Breast epithelium (tissue), 4 donors: ENCODE measurements around the gene TNS3. TPM values are rescaled to one million over a fixed set of nuclear protein-coding genes. Genes with fewer than 3 reads are reported as not detected.

Source experiments
- DNase-seq, 2 donors: peaks; one replicate each; pipeline ENCODE4 v3.0.0-alpha.2; 2019; ENCODE audit warnings: low spot score in 2 of 2
- H3K27ac ChIP-seq, 2 donors: fragments of 200-600 bp; sonication (generic) in 1 of 2; one replicate each; pipeline ENCODE4 v1.5.1; 2016 to 2019; ENCODE audit warnings: mild to moderate bottlenecking in 1 of 2
- H3K27me3 ChIP-seq, 2 donors: fragments of 200-600 bp; sonication (generic) in 1 of 2; one replicate each; pipeline versions ENCODE4 v1.5.1 to v1.6.0; 2017 to 2019; ENCODE audit warnings: control low read depth in 1 of 2, mild to moderate bottlenecking in 1 of 2
- H3K36me3 ChIP-seq: fragments of 200-600 bp; one replicate; pipeline ENCODE4 v1.5.1; 2019
- H3K4me1 ChIP-seq, 2 donors: fragments of 200-600 bp; sonication (generic); one replicate each; pipeline ENCODE4 v1.5.1; 2016 to 2019; ENCODE audit warnings: control low read depth in 1 of 2
- H3K4me3 ChIP-seq, 3 donors: fragments of 200-600 bp; sonication (generic); 1 replicate in 2 of 3; 2 replicates in 1 of 3; pipeline ENCODE4 v1.5.1; 2016 to 2019; ENCODE audit warnings: mild to moderate bottlenecking in 3 of 3, moderate library complexity in 2 of 3
- H3K9me3 ChIP-seq, 2 donors: fragments of 200-600 bp; sonication (generic) in 1 of 2; one replicate each; pipeline ENCODE4 v1.5.1; 2016 to 2019; ENCODE audit warnings: control low read depth in 1 of 2
- POLR2A ChIP-seq: fragments of 450-650 bp; IDR thresholded peaks from one replicate; pipeline ENCODE4 v1.6.1; 2016; ENCODE audit warnings: antibody characterized with exemption, mild to moderate bottlenecking, moderate library complexity
- POLR2AphosphoS5 ChIP-seq, 3 donors: sonication (generic); formaldehyde crosslinking; IDR thresholded peaks; one replicate each; pipeline ENCODE4 v1.6.1; 2017; ENCODE audit warnings: antibody characterized with exemption in 3 of 3
- intact Hi-C: fragments of 100-400 bp; cut with DNase I; formaldehyde crosslinking; loops from one replicate; pipeline ENCODE4 v1.15.1; 2023; ENCODE audit warnings: low total_unique reads
- total RNA-seq, 3 donors: library from RNA; depleted of rRNA; stranded (reverse); fragments of >200 nt; gene quantifications; one replicate each; pipeline ENCODE4 v1.1.0, GENCODE V29; 2016
- TF ChIP-seq, protein P1 (sequence below), 3 donors: fragments of 450-650 bp; IDR thresholded peaks; one replicate each; pipeline ENCODE4 v1.5.1; 2016 to 2017; ENCODE audit warnings: antibody characterized with exemption in 3 of 3, mild to moderate bottlenecking in 3 of 3, moderate library complexity in 3 of 3

The TNS3 gene
- total RNA-seq, 3 donors from 2014 or later, result 41.0 to 78.1 (median 56.2) TPM

DNA sequence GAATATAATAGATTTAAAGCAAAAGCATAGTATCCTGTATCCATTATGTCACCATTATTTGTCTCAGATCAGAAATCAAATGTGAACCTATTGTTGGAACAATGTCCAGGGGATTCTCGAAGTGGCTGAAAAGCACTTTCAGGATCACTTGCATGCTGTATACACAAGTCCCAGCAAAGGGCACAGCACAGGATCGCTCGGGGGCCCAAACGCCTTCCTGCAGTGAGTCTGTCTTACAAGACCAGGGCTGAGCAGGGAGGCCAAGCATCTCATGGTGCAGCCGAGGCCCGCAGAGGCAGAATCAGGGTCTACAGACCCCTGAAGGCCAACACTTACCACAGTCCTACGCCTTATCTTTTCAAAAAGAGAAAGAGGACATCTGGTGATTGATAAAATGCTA is 92.3 kb downstream of the TNS3 start:
- Histone ChIP-seq H3K27ac (no peak overlapping the region), H3K4me1 (no peaks in the 10 kb centered on the region), H3K36me3 (no peaks in the 10 kb centered on the region), H3K9me3 (no peaks in the 10 kb centered on the region), H3K27me3 (no peaks in the 10 kb centered on the region), H3K4me3 (no peak overlapping the region)
- intact Hi-C loops, result no loop called here
- no peak for DNase-seq
- no peak for TF ChIP-seq POLR2AphosphoS5 (IDR thresholded peaks at IDR 0.05)
- TF ChIP-seq, protein P1, sequence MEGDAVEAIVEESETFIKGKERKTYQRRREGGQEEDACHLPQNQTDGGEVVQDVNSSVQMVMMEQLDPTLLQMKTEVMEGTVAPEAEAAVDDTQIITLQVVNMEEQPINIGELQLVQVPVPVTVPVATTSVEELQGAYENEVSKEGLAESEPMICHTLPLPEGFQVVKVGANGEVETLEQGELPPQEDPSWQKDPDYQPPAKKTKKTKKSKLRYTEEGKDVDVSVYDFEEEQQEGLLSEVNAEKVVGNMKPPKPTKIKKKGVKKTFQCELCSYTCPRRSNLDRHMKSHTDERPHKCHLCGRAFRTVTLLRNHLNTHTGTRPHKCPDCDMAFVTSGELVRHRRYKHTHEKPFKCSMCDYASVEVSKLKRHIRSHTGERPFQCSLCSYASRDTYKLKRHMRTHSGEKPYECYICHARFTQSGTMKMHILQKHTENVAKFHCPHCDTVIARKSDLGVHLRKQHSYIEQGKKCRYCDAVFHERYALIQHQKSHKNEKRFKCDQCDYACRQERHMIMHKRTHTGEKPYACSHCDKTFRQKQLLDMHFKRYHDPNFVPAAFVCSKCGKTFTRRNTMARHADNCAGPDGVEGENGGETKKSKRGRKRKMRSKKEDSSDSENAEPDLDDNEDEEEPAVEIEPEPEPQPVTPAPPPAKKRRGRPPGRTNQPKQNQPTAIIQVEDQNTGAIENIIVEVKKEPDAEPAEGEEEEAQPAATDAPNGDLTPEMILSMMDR (IDR thresholded peaks at IDR 0.05), result no peak
- TF ChIP-seq POLR2A, result no peak

DNA sequence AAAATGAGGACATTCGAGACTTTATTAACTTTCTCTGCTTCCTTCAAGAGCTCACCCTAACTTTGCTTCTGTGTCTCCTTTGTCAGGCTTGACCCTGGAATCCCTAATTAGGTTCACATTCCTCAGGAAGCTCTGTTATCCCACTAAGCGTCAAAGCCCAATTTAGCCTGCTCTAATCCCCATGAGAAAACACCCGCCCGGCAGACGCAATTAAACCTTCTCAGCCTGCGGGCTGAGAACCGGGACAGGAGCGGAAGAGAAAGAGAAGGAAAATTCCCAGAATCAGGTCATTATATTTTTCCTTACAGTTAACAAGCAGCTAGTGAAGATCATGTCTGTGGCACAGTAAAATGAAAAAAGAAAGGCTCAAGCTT is 93.0 kb downstream of the TNS3 start:
- no peaks in the 10 kb centered on the region for H3K36me3 ChIP-seq
- no peaks in the 10 kb centered on the region for H3K9me3 ChIP-seq
- H3K27ac ChIP-seq, result no peak overlapping the region
- no peaks in the 10 kb centered on the region for H3K27me3 ChIP-seq
- intact Hi-C loops, result no loop called here
- DNase-seq, result no peak
- no peak overlapping the region for H3K4me3 ChIP-seq
- no peaks in the 10 kb centered on the region for H3K4me1 ChIP-seq
- no peak for TF ChIP-seq POLR2AphosphoS5 (IDR thresholded peaks at IDR 0.05)
- TF ChIP-seq POLR2A, result no peak
- TF ChIP-seq, protein P1 (IDR thresholded peaks at IDR 0.05), result no peak

DNA sequence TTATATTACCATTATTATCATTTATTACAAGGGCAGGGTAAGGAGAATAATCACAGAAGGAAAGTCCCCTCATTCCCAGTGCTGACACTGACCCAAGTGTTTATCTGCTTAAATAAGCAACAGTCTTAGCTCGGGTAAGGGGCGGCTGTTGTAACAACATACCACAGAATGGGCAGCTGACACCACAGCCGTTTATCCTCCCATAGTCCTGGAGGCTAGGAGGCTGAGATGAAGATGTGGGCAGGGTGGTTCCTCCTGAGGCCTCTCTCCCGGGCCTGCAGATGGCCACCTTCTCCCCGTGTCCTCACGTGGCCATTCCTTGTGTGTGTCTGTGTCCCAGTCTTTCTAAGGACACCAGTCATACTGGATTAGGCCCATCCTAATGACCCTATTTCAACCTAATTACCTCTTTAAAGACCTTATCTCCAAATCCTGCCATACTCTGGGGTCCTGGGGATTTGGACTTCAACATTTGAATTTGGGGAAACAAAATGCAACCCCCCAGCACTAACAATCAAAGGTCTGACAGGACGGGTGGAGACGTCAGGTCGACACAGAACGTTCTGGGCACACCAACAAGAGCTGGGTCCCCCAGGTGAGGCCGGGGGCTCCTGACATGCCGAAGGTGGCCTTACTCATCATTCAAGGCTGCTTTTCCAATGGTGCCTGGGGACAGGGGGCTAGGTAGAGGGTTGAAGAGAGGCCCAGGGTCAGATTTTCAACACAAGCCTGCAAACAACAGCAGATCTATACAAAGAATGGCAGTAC is 93.5 kb downstream of the TNS3 start:
- no peaks in the 10 kb centered on the region for H3K4me1 ChIP-seq
- no peak overlapping the region for H3K27ac ChIP-seq
- H3K9me3 ChIP-seq, result no peaks in the 10 kb centered on the region
- intact Hi-C loops, result no loop called here
- no peak overlapping the region for H3K4me3 ChIP-seq
- TF ChIP-seq, protein P1 (IDR thresholded peaks at IDR 0.05), result no peak
- TF ChIP-seq POLR2A (no peak), POLR2AphosphoS5 (IDR thresholded peaks at IDR 0.05) (no peak)
- no peaks in the 10 kb centered on the region for H3K27me3 ChIP-seq
- no peaks in the 10 kb centered on the region for H3K36me3 ChIP-seq
- DNase-seq, result no peak

GRCh38 chr7:47485640-47486435 is 96.1 kb downstream of the TNS3 start:
- intact Hi-C loops, result no loop called here
- Histone ChIP-seq H3K4me1 (no peaks in the 10 kb centered on the region), H3K36me3 (no peaks in the 10 kb centered on the region), H3K4me3 (no peak overlapping the region), H3K27ac (peak overlapping the region; percentile 15 to 48), H3K9me3 (no peaks in the 10 kb centered on the region), H3K27me3 (no peaks in the 10 kb centered on the region)
- peak; percentile 69 to 72 for DNase-seq
- no peak for TF ChIP-seq POLR2AphosphoS5 (IDR thresholded peaks at IDR 0.05)
- no peak for TF ChIP-seq POLR2A
- TF ChIP-seq, protein P1 (IDR thresholded peaks at IDR 0.05), result no peak
